GM12874 (cell line): ENCODE data around the gene TARS3.

ENCODE experiments used
- TF ChIP-seq, protein P1 (sequence below): IDR thresholded peaks from 2 replicates; pipeline ENCODE4 v1.5.1; 2011; ENCODE audit warnings: low read depth, mild to moderate bottlenecking, control low read depth, low read length, moderate library complexity; ENCODE audit not compliant: insufficient read depth

Gene TARS3

DNA sequence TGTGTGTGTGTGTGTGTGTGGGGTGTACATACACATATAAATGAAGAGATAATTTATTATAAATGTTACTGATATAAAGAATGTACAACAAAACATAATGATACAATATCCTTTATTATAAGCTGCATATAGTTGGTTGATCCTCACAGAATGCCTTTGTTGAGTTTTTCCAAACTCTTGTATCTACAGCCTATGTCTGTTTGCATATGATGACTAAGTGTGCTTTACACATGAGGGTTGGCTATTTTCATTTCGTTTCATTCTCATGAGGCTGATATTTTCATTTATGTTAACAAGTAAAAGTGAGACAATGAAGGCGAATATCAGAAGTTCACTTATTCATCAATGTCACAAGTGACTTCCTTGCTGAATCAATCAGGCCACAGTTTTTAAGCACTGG lies 117.2 kb downstream of the TARS3 start:
- TF ChIP-seq, protein P1, sequence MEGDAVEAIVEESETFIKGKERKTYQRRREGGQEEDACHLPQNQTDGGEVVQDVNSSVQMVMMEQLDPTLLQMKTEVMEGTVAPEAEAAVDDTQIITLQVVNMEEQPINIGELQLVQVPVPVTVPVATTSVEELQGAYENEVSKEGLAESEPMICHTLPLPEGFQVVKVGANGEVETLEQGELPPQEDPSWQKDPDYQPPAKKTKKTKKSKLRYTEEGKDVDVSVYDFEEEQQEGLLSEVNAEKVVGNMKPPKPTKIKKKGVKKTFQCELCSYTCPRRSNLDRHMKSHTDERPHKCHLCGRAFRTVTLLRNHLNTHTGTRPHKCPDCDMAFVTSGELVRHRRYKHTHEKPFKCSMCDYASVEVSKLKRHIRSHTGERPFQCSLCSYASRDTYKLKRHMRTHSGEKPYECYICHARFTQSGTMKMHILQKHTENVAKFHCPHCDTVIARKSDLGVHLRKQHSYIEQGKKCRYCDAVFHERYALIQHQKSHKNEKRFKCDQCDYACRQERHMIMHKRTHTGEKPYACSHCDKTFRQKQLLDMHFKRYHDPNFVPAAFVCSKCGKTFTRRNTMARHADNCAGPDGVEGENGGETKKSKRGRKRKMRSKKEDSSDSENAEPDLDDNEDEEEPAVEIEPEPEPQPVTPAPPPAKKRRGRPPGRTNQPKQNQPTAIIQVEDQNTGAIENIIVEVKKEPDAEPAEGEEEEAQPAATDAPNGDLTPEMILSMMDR = no peak

DNA sequence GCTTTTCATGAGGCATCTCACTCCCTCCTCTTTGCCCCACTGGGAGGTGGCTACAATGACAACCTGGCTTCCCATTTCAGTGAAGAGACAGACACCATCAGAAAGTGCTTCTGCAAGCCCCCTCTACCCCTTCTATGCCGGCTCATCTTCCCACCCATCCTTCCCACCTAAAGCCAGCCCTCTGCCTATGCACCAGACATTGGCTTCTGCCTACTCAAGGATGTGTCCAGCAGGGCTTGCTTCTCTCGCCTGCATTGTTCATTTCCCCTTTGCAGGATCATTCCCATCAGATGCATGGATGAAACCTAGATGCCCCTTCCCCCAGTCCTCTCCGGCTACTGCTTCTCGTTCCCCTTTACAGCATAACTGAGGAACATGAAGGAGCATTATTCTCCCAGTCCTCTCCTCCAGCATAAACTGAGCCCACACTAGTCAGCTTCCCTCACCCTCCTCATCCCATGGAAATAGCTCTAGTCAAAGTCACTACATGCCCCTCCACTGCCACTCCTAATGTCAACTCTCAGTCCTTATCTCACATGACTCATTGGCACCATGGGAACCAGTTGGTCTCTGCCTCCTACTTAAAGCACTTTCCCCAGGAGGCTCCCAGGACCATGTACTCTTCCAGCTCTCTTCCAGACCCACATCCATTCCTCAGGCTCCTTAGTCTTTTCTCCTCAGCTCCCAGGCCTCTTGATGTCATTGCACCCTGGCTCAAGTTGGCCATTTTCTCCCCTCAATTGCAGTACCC lies 120.0 kb downstream of the TARS3 start:
- TF ChIP-seq, protein P1 = no peak
